Osteoblast (primary cell): ENCODE measurements around the gene RAPGEF1. TPM values are rescaled to one million over a fixed set of nuclear protein-coding genes. Genes with fewer than 3 reads are reported as not detected.

Experiments used
- DNase-seq: peaks from one replicate; pipeline ENCODE4 v3.0.0; 2011; ENCODE audit warnings: low spot score, mixed read lengths; ENCODE audit not compliant: insufficient read length; ENCODE audit errors: missing footprints
- H2AFZ ChIP-seq: 2 replicates; pipeline ENCODE4 v1.6.0; 2011; ENCODE audit warnings: mild to moderate bottlenecking, low read length
- H3K27ac ChIP-seq: 2 replicates; pipeline ENCODE4 v1.5.1; 2011; ENCODE audit warnings: mild to moderate bottlenecking, low read depth, low read length, moderate library complexity
- H3K27me3 ChIP-seq: 2 replicates; pipeline ENCODE4 v1.6.0; 2012; ENCODE audit warnings: mild to moderate bottlenecking, control low read depth, inconsistent platforms, low read length, moderate library complexity; ENCODE audit not compliant: insufficient read depth
- H3K36me3 ChIP-seq: 2 replicates; pipeline ENCODE4 v1.5.1; 2011; ENCODE audit warnings: mild to moderate bottlenecking, low read length, control low read depth, moderate library complexity; ENCODE audit not compliant: insufficient read depth
- H3K4me1 ChIP-seq: 2 replicates; pipeline ENCODE4 v1.5.1; 2011; ENCODE audit warnings: mild to moderate bottlenecking, low read length, control low read depth, moderate library complexity; ENCODE audit not compliant: insufficient read depth
- H3K4me2 ChIP-seq: 2 replicates; pipeline ENCODE4 v1.6.0; 2011; ENCODE audit warnings: mild to moderate bottlenecking, low read length; ENCODE audit not compliant: insufficient read depth
- H3K4me3 ChIP-seq: fragments of 200-600 bp; sonication (generic); 3 replicates; pipeline ENCODE4 v1.5.1; 2012; ENCODE audit warnings: mild to moderate bottlenecking, low read length, inconsistent platforms; ENCODE audit not compliant: insufficient read depth
- H3K79me2 ChIP-seq: 2 replicates; pipeline ENCODE4 v1.6.0; 2012; ENCODE audit warnings: mild to moderate bottlenecking, low read length, control low read depth, inconsistent platforms; ENCODE audit not compliant: insufficient read depth
- H3K9me3 ChIP-seq: 2 replicates; pipeline ENCODE4 v1.5.1; 2011; ENCODE audit warnings: low read depth, low read length, control low read depth
- H4K20me1 ChIP-seq: 2 replicates; pipeline ENCODE4 v1.6.0; 2012; ENCODE audit warnings: mild to moderate bottlenecking, low read length, control low read depth; ENCODE audit not compliant: insufficient read depth
- total RNA-seq: library from RNA; depleted of rRNA; stranded (reverse); fragments of >200 nt; gene quantifications from 2 replicates; pipeline ENCODE4 v1.2.3, GENCODE V29; 2012
- TF ChIP-seq, protein P1 (sequence below): IDR thresholded peaks from 2 replicates; pipeline ENCODE4 v1.5.1; 2011; ENCODE audit warnings: mild to moderate bottlenecking, low read depth, low read length, moderate library complexity; ENCODE audit errors: extremely low read depth

The RAPGEF1 gene
- total RNA-seq, 1 donor, result 34.7 TPM

- no peaks in the 10 kb centered on the region for H3K79me2 ChIP-seq
- peak; percentile 98 for DNase-seq
- peaks cover 20% of the 10 kb centered on the region for H4K20me1 ChIP-seq
- H3K4me1 ChIP-seq, result peaks cover 38% of the 10 kb centered on the region
- peak overlapping the region; percentile 63 for H2AFZ ChIP-seq
- H3K4me3 ChIP-seq, result peak overlapping the region; percentile 43
- H3K27me3 ChIP-seq, result no peaks in the 10 kb centered on the region
- peaks cover 3% of the 10 kb centered on the region for H3K36me3 ChIP-seq
- TF ChIP-seq, protein P1, sequence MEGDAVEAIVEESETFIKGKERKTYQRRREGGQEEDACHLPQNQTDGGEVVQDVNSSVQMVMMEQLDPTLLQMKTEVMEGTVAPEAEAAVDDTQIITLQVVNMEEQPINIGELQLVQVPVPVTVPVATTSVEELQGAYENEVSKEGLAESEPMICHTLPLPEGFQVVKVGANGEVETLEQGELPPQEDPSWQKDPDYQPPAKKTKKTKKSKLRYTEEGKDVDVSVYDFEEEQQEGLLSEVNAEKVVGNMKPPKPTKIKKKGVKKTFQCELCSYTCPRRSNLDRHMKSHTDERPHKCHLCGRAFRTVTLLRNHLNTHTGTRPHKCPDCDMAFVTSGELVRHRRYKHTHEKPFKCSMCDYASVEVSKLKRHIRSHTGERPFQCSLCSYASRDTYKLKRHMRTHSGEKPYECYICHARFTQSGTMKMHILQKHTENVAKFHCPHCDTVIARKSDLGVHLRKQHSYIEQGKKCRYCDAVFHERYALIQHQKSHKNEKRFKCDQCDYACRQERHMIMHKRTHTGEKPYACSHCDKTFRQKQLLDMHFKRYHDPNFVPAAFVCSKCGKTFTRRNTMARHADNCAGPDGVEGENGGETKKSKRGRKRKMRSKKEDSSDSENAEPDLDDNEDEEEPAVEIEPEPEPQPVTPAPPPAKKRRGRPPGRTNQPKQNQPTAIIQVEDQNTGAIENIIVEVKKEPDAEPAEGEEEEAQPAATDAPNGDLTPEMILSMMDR, result no peak
- H3K4me2 ChIP-seq, result peak overlapping the region; percentile 75
- peak overlapping the region; percentile 79 for H3K27ac ChIP-seq
- H3K9me3 ChIP-seq, result no peaks in the 10 kb centered on the region
Observed at GRCh38 chr9:131608493-131609037, 131.3 kb downstream of the RAPGEF1 start.

DNA sequence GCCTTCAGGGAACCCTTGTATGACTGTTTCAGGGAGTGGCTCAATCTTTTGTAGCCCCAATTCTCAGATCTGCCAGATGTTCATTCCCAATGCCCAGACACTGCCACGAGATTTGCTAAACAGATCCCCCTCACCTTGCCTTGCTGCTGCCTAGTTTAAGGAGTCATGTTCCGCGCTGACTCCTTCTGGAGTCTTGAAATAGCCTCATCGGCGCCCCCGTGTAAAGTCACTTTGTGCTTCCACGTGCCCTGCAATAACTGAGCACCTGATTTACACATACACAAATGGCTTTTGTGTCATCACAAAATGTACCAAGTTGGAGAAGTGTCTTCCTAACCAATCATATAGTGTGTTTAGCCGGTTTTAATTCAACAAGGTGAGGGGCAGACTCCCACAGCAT is 132.3 kb downstream of the RAPGEF1 start:
- H3K4me1 ChIP-seq, result peaks cover 38% of the 10 kb centered on the region
- TF ChIP-seq, protein P1, result no peak
- no peaks in the 10 kb centered on the region for H3K27me3 ChIP-seq
- H3K4me3 ChIP-seq, result no peak overlapping the region
- H3K9me3 ChIP-seq, result no peaks in the 10 kb centered on the region
- no peak overlapping the region for H2AFZ ChIP-seq
- H3K36me3 ChIP-seq, result peaks cover 1% of the 10 kb centered on the region
- H3K4me2 ChIP-seq, result no peak overlapping the region
- no peak overlapping the region for H3K27ac ChIP-seq
- peaks cover 20% of the 10 kb centered on the region for H4K20me1 ChIP-seq
- DNase-seq, result peak; percentile 27
- H3K79me2 ChIP-seq, result no peaks in the 10 kb centered on the region

DNA sequence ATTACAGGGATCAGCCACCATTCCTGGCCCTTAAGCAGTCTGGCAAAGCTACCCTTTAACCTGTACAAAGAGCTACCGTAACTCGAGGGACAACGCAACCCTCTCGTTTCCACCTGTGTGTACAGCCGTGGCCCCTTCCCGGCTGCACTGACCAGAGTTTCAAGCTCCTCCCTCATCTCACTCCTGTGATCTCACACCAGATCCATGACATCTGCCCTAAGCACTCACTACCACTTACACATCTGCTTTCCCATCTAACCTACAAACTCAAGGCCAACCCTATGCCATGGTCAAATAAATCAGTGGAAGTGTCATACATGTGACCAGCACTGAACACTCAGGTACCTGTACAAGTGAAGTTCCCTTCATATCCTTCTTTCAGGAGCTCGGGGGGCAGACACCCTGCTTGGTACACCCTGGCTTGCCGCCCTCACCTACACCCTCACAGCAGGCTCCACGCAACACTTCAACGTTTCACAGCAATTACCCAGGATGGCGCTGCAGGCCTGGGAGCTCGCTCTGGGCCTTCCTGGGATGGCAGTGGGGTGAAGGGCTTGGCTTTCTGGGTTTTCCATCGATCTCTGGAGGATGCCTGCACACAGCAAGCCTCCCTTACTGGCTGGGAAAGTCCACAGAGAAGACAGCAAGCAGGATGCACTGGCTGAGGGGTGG is 132.8 kb downstream of the RAPGEF1 start:
- H3K79me2 ChIP-seq, result no peaks in the 10 kb centered on the region
- no peaks in the 10 kb centered on the region for H3K36me3 ChIP-seq
- H3K4me1 ChIP-seq, result peaks cover 38% of the 10 kb centered on the region
- H3K4me3 ChIP-seq, result no peak overlapping the region
- H4K20me1 ChIP-seq, result peaks cover 20% of the 10 kb centered on the region
- no peak overlapping the region for H3K4me2 ChIP-seq
- no peaks in the 10 kb centered on the region for H3K9me3 ChIP-seq
- no peak overlapping the region for H2AFZ ChIP-seq
- no peaks in the 10 kb centered on the region for H3K27me3 ChIP-seq
- no peak overlapping the region for H3K27ac ChIP-seq
- TF ChIP-seq, protein P1, result no peak
- DNase-seq, result peak; percentile 69

DNA sequence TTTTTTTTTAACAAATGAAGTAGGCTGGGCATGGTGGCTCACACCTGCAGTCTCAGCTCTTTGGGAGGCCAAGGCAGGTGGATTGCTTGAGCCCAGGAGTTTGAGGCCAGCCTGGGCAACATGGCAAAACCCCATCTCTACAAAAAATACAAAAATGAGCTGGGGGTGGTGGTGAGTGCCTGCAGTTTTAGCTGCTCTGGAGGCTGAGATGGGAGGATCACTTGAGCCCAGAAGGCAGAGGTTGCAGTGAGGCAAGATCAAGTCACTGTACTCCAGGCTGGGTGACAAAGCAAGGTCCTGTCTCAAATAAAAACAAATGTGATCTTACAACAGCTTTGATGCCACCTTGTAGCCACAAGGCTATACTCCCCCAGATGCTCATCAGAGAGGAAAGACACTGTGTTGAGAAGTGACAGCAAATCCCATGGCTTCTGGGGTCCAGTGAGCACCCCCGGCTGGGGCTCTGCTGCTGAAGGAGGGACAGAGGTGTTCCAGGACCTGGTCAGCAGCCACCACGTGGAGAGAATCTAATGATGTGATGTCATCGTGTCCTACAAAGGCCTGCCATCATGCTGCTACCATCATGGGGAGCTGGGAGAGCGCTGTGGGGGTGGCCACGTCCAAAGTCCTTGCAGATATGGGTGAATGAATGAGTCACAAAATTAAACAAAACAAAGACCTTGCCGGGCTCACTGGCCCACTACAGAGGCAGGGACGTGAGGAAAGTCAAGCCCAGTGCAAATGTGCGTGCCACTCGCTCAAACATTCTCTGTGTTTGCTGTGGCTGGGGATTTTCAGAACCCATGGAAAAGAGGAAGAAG is 133.9 kb downstream of the RAPGEF1 start:
- TF ChIP-seq, protein P1, result no peak
- Histone ChIP-seq H3K36me3 (peaks cover 4% of the 10 kb centered on the region), H3K79me2 (no peaks in the 10 kb centered on the region), H3K4me2 (no peak overlapping the region), H4K20me1 (peaks cover 17% of the 10 kb centered on the region), H3K27ac (no peak overlapping the region), H3K9me3 (no peaks in the 10 kb centered on the region), H3K27me3 (no peaks in the 10 kb centered on the region), H3K4me3 (no peak overlapping the region), H2AFZ (no peak overlapping the region), H3K4me1 (peaks cover 36% of the 10 kb centered on the region)
- peak; percentile 88 for DNase-seq
